ENCODE results near the gene KRTAP12-3.
"Not testable (repeated sequence)": the region's sequence is repeated elsewhere in the genome, so short reads cannot be mapped to it uniquely, and the experiment has no call there.

DNA sequence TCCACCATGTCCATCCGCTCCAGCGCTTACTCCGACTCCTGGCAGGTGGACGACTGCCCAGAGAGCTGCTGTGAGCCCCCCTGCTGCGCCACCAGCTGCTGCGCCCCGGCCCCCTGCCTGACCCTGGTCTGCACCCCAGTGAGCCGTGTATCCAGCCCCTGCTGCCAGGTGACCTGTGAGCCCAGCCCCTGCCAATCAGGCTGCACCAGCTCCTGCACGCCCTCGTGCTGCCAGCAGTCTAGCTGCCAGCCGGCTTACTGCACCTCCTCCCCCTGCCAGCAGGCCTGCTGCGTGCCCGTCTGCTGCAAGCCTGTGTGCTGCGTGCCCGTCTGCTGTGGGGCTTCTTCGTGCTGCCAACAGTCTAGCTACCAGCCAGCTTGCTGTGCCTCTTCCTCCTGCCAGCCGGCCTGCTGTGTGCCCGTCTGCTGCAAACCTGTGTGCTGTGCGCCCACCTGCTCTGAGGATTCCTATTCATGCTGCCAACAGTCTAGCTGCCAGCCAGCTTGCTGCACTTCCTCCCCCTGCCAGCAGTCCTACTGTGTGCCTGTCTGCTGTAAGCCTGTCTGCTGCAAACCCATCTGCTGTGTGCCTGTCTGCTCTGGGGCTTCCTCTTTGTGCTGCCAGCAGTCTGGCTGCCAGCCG, 30.4 kb upstream of the KRTAP12-3 start:
- TF ChIP-seq, protein P1, sequence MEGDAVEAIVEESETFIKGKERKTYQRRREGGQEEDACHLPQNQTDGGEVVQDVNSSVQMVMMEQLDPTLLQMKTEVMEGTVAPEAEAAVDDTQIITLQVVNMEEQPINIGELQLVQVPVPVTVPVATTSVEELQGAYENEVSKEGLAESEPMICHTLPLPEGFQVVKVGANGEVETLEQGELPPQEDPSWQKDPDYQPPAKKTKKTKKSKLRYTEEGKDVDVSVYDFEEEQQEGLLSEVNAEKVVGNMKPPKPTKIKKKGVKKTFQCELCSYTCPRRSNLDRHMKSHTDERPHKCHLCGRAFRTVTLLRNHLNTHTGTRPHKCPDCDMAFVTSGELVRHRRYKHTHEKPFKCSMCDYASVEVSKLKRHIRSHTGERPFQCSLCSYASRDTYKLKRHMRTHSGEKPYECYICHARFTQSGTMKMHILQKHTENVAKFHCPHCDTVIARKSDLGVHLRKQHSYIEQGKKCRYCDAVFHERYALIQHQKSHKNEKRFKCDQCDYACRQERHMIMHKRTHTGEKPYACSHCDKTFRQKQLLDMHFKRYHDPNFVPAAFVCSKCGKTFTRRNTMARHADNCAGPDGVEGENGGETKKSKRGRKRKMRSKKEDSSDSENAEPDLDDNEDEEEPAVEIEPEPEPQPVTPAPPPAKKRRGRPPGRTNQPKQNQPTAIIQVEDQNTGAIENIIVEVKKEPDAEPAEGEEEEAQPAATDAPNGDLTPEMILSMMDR (IDR thresholded peaks at IDR 0.05; ENCODE audit: insufficient read depth, low read depth, low read length): not testable (repeated sequence)
- TF ChIP-seq EZH2 (IDR thresholded peaks at IDR 0.05; ENCODE audit: insufficient read depth, low read length): not testable (repeated sequence)

All from astrocyte (in vitro differentiated cells and primary cell).